HL-60 (cell line): ENCODE data around the gene TBC1D16.

Source experiments
- CTCF ChIP-seq: IDR thresholded peaks from one replicate; pipeline ENCODE4 v1.5.1; 2011; ENCODE audit warnings: low read length, control low read depth, inconsistent platforms; ENCODE audit not compliant: insufficient read depth
- TF ChIP-seq, protein P1 (sequence below): IDR thresholded peaks from 2 replicates; pipeline ENCODE4 v1.6.1; 2012; ENCODE audit warnings: low read depth; ENCODE audit not compliant: insufficient replicate concordance

GRCh38 chr17:80070375-80071115 lies 34.9 kb upstream of the TBC1D16 start:
- TF ChIP-seq CTCF = no peak
- TF ChIP-seq, protein P1, sequence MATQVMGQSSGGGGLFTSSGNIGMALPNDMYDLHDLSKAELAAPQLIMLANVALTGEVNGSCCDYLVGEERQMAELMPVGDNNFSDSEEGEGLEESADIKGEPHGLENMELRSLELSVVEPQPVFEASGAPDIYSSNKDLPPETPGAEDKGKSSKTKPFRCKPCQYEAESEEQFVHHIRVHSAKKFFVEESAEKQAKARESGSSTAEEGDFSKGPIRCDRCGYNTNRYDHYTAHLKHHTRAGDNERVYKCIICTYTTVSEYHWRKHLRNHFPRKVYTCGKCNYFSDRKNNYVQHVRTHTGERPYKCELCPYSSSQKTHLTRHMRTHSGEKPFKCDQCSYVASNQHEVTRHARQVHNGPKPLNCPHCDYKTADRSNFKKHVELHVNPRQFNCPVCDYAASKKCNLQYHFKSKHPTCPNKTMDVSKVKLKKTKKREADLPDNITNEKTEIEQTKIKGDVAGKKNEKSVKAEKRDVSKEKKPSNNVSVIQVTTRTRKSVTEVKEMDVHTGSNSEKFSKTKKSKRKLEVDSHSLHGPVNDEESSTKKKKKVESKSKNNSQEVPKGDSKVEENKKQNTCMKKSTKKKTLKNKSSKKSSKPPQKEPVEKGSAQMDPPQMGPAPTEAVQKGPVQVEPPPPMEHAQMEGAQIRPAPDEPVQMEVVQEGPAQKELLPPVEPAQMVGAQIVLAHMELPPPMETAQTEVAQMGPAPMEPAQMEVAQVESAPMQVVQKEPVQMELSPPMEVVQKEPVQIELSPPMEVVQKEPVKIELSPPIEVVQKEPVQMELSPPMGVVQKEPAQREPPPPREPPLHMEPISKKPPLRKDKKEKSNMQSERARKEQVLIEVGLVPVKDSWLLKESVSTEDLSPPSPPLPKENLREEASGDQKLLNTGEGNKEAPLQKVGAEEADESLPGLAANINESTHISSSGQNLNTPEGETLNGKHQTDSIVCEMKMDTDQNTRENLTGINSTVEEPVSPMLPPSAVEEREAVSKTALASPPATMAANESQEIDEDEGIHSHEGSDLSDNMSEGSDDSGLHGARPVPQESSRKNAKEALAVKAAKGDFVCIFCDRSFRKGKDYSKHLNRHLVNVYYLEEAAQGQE = no peak
